Lower leg skin (tissue), 4 donors: ENCODE measurements around the gene BRWD1. TPM values are rescaled to one million over a fixed set of nuclear protein-coding genes. Genes with fewer than 3 reads are reported as not detected.

Experiments
- DNase-seq, 2 donors: peaks; one replicate each; pipeline ENCODE4 v3.0.0-alpha.2; 2019; ENCODE audit warnings: low spot score in 2 of 2
- H3K4me3 ChIP-seq: fragments of 200-600 bp; sonication (generic); 2 replicates; pipeline ENCODE4 v1.5.1; 2017; ENCODE audit warnings: mild to moderate bottlenecking, low read depth; ENCODE audit not compliant: poor library complexity, severe bottlenecking
- CTCF ChIP-seq, 3 donors: fragments of 450-650 bp; IDR thresholded peaks; one replicate each; pipeline ENCODE4 v1.5.1; 2016; ENCODE audit warnings: antibody characterized with exemption in 3 of 3, mild to moderate bottlenecking in 3 of 3, moderate library complexity in 2 of 3
- POLR2A ChIP-seq, 2 donors: fragments of 450-650 bp; IDR thresholded peaks; one replicate each; pipeline ENCODE4 v1.6.1; 2016 to 2017; ENCODE audit warnings: antibody characterized with exemption in 2 of 2, mild to moderate bottlenecking in 1 of 2, moderate library complexity in 1 of 2
- WGBS, 2 donors: methylation state at CpG; one replicate each; pipeline ENCODE4 v1.1.5; 2018; 5-methylcytosine and 5-hydroxymethylcytosine counted together
- intact Hi-C: fragments of 100-400 bp; cut with DNase I; formaldehyde crosslinking; loops from one replicate; pipeline ENCODE4 v1.15.0; 2023; ENCODE audit warnings: low total_unique reads
- total RNA-seq, 4 donors: library from RNA; depleted of rRNA; stranded (reverse); fragments of >200 nt; gene quantifications; one replicate each; pipeline ENCODE4 v1.1.0, GENCODE V29; 2016

The BRWD1 gene
- total RNA-seq, 4 donors from 2014 or later, result 42.2 to 57.2 (median 52.6) TPM

- intact Hi-C loops, result no loop called here
- 68 to 70% methylated on average over 13 of the region's 13 CpGs for WGBS, 2 donors
- no peak overlapping the region for H3K4me3 ChIP-seq
- TF ChIP-seq POLR2A (IDR thresholded peaks at IDR 0.05), result no peak
- no peak for TF ChIP-seq CTCF (IDR thresholded peaks at IDR 0.05)
- DNase-seq, result no peak
Observed at GRCh38 chr21:39336457-39337008, 23.1 kb upstream of the BRWD1 start.

GRCh38 chr21:39334611-39335010, 21.2 kb upstream of the BRWD1 start:
- no peak overlapping the region for H3K4me3 ChIP-seq
- no peak for DNase-seq
- no peak for TF ChIP-seq CTCF (IDR thresholded peaks at IDR 0.05)
- intact Hi-C loops, result no loop called here
- WGBS, 2 donors, result 95 to 96% methylated on average over 4 of the region's 4 CpGs

- no peak for DNase-seq
- H3K4me3 ChIP-seq, result no peak overlapping the region
- TF ChIP-seq POLR2A (IDR thresholded peaks at IDR 0.05) (no peak), CTCF (IDR thresholded peaks at IDR 0.05) (no peak)
- intact Hi-C loops, result no loop called here
- WGBS, 2 donors, result 73 to 82% methylated on average over 8 of the region's 8 CpGs
Observed at GRCh38 chr21:39332175-39332574, 18.7 kb upstream of the BRWD1 start.

- no peak for DNase-seq
- 85 to 87% methylated on average over 6 of the region's 6 CpGs for WGBS, 2 donors
- H3K4me3 ChIP-seq, result no peak overlapping the region
- intact Hi-C loops, result no loop called here
- no peak for TF ChIP-seq POLR2A (IDR thresholded peaks at IDR 0.05)
- no peak for TF ChIP-seq CTCF (IDR thresholded peaks at IDR 0.05)
Observed at GRCh38 chr21:39330001-39330400, 16.6 kb upstream of the BRWD1 start.

GRCh38 chr21:39327727-39328126, 14.3 kb upstream of the BRWD1 start:
- DNase-seq, result no peak
- 97 to 98% methylated on average over 7 of the region's 7 CpGs for WGBS, 2 donors
- H3K4me3 ChIP-seq, result no peak overlapping the region
- intact Hi-C loops, result no loop called here
- TF ChIP-seq POLR2A (IDR thresholded peaks at IDR 0.05) (no peak), CTCF (IDR thresholded peaks at IDR 0.05) (no peak)
